HT-29 (cell line): Measurements from ENCODE around the gene PGAP6. TPM values are rescaled to one million over a fixed set of nuclear protein-coding genes. Genes with fewer than 3 reads are reported as not detected.

Source experiments
- DNase-seq: peaks from one replicate; pipeline ENCODE4 v3.0.0-alpha.2; 2015; ENCODE audit warnings: low spot score
- total RNA-seq: library from RNA; depleted of rRNA; stranded (reverse); fragments of >200 nt; shearing (Covaris generic); gene quantifications from 2 replicates; pipeline ENCODE4 v1.2.3, GENCODE V29; 2014; rRNA removed

PGAP6 gene
- total RNA-seq, 1 experiment from 2014 or later: 161 TPM

GRCh38 chr16:330741-331140, 51.0 kb downstream of the PGAP6 start:
- no peak for DNase-seq

- DNase-seq: peak; percentile 58
These were observed 56.2 kb downstream of the PGAP6 start for GRCh38 chr16:325375-326145.

GRCh38 chr16:324451-325334, 57.1 kb downstream of the PGAP6 start:
- peak; percentile 82 for DNase-seq

GRCh38 chr16:324201-324450, 57.7 kb downstream of the PGAP6 start:
- no peak for DNase-seq

GRCh38 chr16:322476-323143, 59.2 kb downstream of the PGAP6 start:
- no peak for DNase-seq

GRCh38 chr16:321532-321931, 60.2 kb downstream of the PGAP6 start:
- DNase-seq: no peak

Other genes with a start within 250 kb of the PGAP6 start
- gene NPRL3, start 243.3 kb downstream of the PGAP6 start, total RNA-seq: 15.3 and 19.4 TPM in 2 replicates
- not detected in 2 replicates for gene HBZ, start 229.3 kb downstream of the PGAP6 start, total RNA-seq
- not detected in 2 replicates for gene HBM, start 216.0 kb downstream of the PGAP6 start, total RNA-seq
- gene HBA2, start 209.1 kb downstream of the PGAP6 start, total RNA-seq: not detected in 2 replicates
- not detected in 2 replicates for gene HBA1, start 205.3 kb downstream of the PGAP6 start, total RNA-seq
- gene HBQ1, start 201.5 kb downstream of the PGAP6 start, total RNA-seq: not detected in 2 replicates
- 46.2 and 48.6 TPM in 2 replicates for gene LUC7L, start 152.5 kb downstream of the PGAP6 start, total RNA-seq
- 36.5 and 44.0 TPM in 2 replicates for gene FAM234A, start 147.2 kb downstream of the PGAP6 start, total RNA-seq
- 0.41 and 0.55 TPM in 2 replicates for gene RGS11, start 106.0 kb downstream of the PGAP6 start, total RNA-seq
- gene ARHGDIG, start 101.4 kb downstream of the PGAP6 start, total RNA-seq: 33.1 and 52.0 TPM in 2 replicates
- 3.0 and 6.3 TPM in 2 replicates for gene PDIA2, start 98.8 kb downstream of the PGAP6 start, total RNA-seq
- gene AXIN1, start 29.3 kb downstream of the PGAP6 start, total RNA-seq: 77.0 and 88.4 TPM in 2 replicates
- 223 and 226 TPM in 2 replicates for gene MRPL28, start 11.4 kb downstream of the PGAP6 start, total RNA-seq
- gene NME4, start 15.2 kb upstream of the PGAP6 start, total RNA-seq: 25.3 and 29.0 TPM in 2 replicates
- 25.2 and 29.1 TPM in 2 replicates for gene DECR2, start 19.9 kb upstream of the PGAP6 start, total RNA-seq
- gene RAB11FIP3, start 43.7 kb upstream of the PGAP6 start, total RNA-seq: 5.2 and 9.5 TPM in 2 replicates
- 161 and 180 TPM in 2 replicates for gene CAPN15, start 145.7 kb upstream of the PGAP6 start, total RNA-seq
- 0.08 TPM in 1 of 2 replicates, not detected in the other for gene PRR35, start 178.4 kb upstream of the PGAP6 start, total RNA-seq
- 0.05 and 0.13 TPM in 2 replicates for gene NHLRC4, start 185.0 kb upstream of the PGAP6 start, total RNA-seq
- gene PIGQ, start 188.0 kb upstream of the PGAP6 start, total RNA-seq: 99.5 and 103 TPM in 2 replicates
- 54.2 and 58.2 TPM in 2 replicates for gene RAB40C, start 208.1 kb upstream of the PGAP6 start, total RNA-seq
- 0.74 and 1.1 TPM in 2 replicates for gene WFIKKN1, start 249.0 kb upstream of the PGAP6 start, total RNA-seq